22Rv1 (cell line): Measurements from ENCODE around the gene DLL1.

Experiments
- ZFX ChIP-seq: fragments of 450-650 bp; IDR thresholded peaks from 2 replicates; pipeline ENCODE4 v1.6.1; 2017; ENCODE audit warnings: antibody characterized with exemption, borderline replicate concordance
- TF ChIP-seq, protein P1 (sequence below): fragments of 450-650 bp; IDR thresholded peaks from 2 replicates; pipeline ENCODE4 v1.5.1; 2017; ENCODE audit warnings: mild to moderate bottlenecking

DNA sequence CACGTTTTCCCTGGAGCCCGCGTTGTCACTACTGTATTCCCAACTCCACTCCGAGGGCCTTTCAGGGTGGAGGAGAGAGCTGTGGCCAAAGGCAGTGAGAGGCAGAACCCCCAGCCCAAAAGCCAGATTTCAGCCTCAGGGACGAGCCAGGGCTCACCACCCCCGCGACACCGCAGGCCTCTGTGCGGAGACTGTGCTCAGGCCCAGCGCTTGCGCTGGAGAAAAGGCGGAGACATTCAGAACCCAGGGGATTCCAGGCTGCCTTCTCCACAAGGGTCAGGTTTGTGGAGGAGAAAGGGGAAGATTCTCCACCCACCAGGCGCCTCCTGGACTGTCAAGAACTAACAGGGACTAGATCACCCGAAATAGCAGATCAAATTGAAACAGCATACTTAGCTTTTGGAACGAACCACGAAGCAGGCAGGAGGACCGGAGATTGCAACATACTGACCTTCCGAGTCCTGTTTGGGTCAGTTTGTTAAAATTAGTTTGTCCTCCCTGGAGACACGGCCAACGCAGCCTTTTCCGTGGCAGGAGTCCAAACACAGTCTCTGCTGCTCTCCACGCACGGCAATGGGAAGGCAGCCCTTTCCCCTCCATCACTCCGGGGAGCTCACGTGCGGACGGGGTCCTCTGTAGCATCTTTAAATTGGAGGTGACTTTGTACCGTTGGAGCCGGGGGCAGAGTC, 14.4 kb downstream of the DLL1 start:
- TF ChIP-seq, protein P1, sequence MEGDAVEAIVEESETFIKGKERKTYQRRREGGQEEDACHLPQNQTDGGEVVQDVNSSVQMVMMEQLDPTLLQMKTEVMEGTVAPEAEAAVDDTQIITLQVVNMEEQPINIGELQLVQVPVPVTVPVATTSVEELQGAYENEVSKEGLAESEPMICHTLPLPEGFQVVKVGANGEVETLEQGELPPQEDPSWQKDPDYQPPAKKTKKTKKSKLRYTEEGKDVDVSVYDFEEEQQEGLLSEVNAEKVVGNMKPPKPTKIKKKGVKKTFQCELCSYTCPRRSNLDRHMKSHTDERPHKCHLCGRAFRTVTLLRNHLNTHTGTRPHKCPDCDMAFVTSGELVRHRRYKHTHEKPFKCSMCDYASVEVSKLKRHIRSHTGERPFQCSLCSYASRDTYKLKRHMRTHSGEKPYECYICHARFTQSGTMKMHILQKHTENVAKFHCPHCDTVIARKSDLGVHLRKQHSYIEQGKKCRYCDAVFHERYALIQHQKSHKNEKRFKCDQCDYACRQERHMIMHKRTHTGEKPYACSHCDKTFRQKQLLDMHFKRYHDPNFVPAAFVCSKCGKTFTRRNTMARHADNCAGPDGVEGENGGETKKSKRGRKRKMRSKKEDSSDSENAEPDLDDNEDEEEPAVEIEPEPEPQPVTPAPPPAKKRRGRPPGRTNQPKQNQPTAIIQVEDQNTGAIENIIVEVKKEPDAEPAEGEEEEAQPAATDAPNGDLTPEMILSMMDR, result no peak
- TF ChIP-seq ZFX, result no peak
